SK-N-SH (cell line): Measurements from ENCODE around the gene MEIKIN. TPM values are rescaled to one million over a fixed set of nuclear protein-coding genes. Genes with fewer than 3 reads are reported as not detected.
A peak's percentile ranks its signal among the peaks of the same experiment; 100 is the strongest.

Experiments
- CTCF ChIA-PET: fragments of 300-600, 350-600 bp; formaldehyde crosslinking; extraction: SDS; loops from one replicate; lab custom pipeline; 2021; lab: Yijun Ruan, JAX
- POLR2A ChIA-PET: fragments of 350-600 bp; sonication (Branson Sonifier 250); formaldehyde crosslinking; extraction: SDS; loops from one replicate; lab custom pipeline; 2020; ENCODE audit warnings: antibody characterized with exemption, inconsistent platforms; lab: Yijun Ruan, JAX
- DNase-seq: peaks from one replicate; pipeline ENCODE4 v3.0.0; 2012
- H2AFZ ChIP-seq: fragments of 200-600 bp; sonication (generic); 2 replicates; pipeline ENCODE4 v1.8.1; 2016; ENCODE audit warnings: antibody characterized with exemption, mild to moderate bottlenecking, low read depth
- H3F3A ChIP-seq: fragments of 200-600 bp; sonication (generic); replicated peaks from 2 replicates; pipeline ENCODE3; 2016; ENCODE audit warnings: antibody characterized with exemption, mild to moderate bottlenecking; ENCODE audit not compliant: insufficient read depth
- H3K27ac ChIP-seq, 2 experiments: fragments of 200-500 bp in 1 of 2; fragments of 200-600 bp in 1 of 2; sonication (Bioruptor generic) in 1 of 2; sonication (generic), shearing (Covaris generic) in 1 of 2; 2 replicates each; pipeline versions ENCODE4 v1.5.1 to v1.6.1; 2014 to 2016; ENCODE audit warnings: low read depth in 2 of 2, inconsistent platforms in 1 of 2, low read length in 1 of 2, mild to moderate bottlenecking in 1 of 2, mixed read lengths in 1 of 2
- H3K27me3 ChIP-seq: fragments of 200-600 bp; sonication (generic), shearing (Covaris generic); 2 replicates; pipeline ENCODE4 v1.6.1; 2016; ENCODE audit warnings: mixed run types; ENCODE audit not compliant: insufficient read depth
- H3K36me3 ChIP-seq, 2 experiments: fragments of 200-500 bp in 1 of 2; fragments of 200-600 bp in 1 of 2; sonication (Bioruptor generic) in 1 of 2; sonication (generic) in 1 of 2; replicated peaks in 1 of 2; 2 replicates each; pipeline versions ENCODE3 to v1.5.1; 2014 to 2016; ENCODE audit warnings: low read length in 1 of 2, mild to moderate bottlenecking in 1 of 2; ENCODE audit not compliant: insufficient read depth in 2 of 2, control insufficient read depth in 1 of 2
- H3K4me1 ChIP-seq, 2 experiments: fragments of 200-500 bp in 1 of 2; fragments of 200-600 bp in 1 of 2; sonication (Bioruptor generic) in 1 of 2; sonication (generic), shearing (Covaris generic) in 1 of 2; 2 replicates each; pipeline versions ENCODE4 v1.5.1 to v1.6.1; 2014 to 2016; ENCODE audit warnings: low read depth in 1 of 2, low read length in 1 of 2, mixed run types in 1 of 2; ENCODE audit not compliant: insufficient read depth in 2 of 2, control insufficient read depth in 1 of 2
- H3K4me2 ChIP-seq: fragments of 200-600 bp; sonication (generic), shearing (Covaris generic); 2 replicates; pipeline ENCODE4 v1.6.1; 2017; ENCODE audit warnings: mixed run types
- H3K4me3 ChIP-seq, 2 experiments: fragments of 200-500 bp in 1 of 2; fragments of 200-600 bp in 1 of 2; sonication (Bioruptor generic) in 1 of 2; sonication (generic), shearing (Covaris generic) in 1 of 2; 2 replicates each; pipeline versions ENCODE4 v1.5.1 to v1.8.1; 2014 to 2016; ENCODE audit warnings: low read depth in 2 of 2, inconsistent platforms in 1 of 2, low read length in 1 of 2, mild to moderate bottlenecking in 1 of 2, mixed read lengths in 1 of 2, moderate library complexity in 1 of 2
- H3K79me2 ChIP-seq: fragments of 200-600 bp; sonication (generic); 2 replicates; pipeline ENCODE4 v1.8.1; 2017; ENCODE audit warnings: mild to moderate bottlenecking; ENCODE audit not compliant: insufficient read depth
- H3K9ac ChIP-seq: fragments of 200-600 bp; sonication (generic); 2 replicates; pipeline ENCODE4 v1.6.1; 2017; ENCODE audit warnings: mixed run types
- H3K9me2 ChIP-seq: fragments of 200-600 bp; sonication (generic); 2 replicates; pipeline ENCODE4 v1.6.1; 2017; ENCODE audit warnings: mixed run types
- H3K9me3 ChIP-seq: fragments of 200-600 bp; sonication (generic); 2 replicates; pipeline ENCODE4 v1.6.1; 2017; ENCODE audit warnings: mixed run types, mild to moderate bottlenecking, moderate library complexity
- H4K20me1 ChIP-seq: fragments of 200-600 bp; sonication (generic); 2 replicates; pipeline ENCODE4 v1.6.1; 2017; ENCODE audit warnings: mild to moderate bottlenecking, mixed run types; ENCODE audit not compliant: insufficient read depth
- EZH2phosphoT487 ChIP-seq: fragments of 200-600 bp; sonication (generic); IDR thresholded peaks from 2 replicates; pipeline ENCODE4 v1.6.1; 2017; ENCODE audit warnings: low read depth, mixed run types, mild to moderate bottlenecking, antibody characterized with exemption, moderate library complexity, borderline replicate concordance
- FOSL2 ChIP-seq: IDR thresholded peaks from 2 replicates; pipeline ENCODE4 v1.4.0; 2012; ENCODE audit warnings: low read depth, mild to moderate bottlenecking, moderate library complexity, borderline replicate concordance
- JUND ChIP-seq: IDR thresholded peaks from 2 replicates; pipeline ENCODE4 v1.4.0; 2012
- NFIC ChIP-seq: IDR thresholded peaks from 2 replicates; pipeline ENCODE4 v1.4.0; 2012; ENCODE audit warnings: borderline replicate concordance
- NRF1 ChIP-seq: IDR thresholded peaks from 2 replicates; pipeline ENCODE4 v1.6.1; 2012; ENCODE audit warnings: low read depth, mild to moderate bottlenecking, low read length
- POLR2AphosphoS5 ChIP-seq: IDR thresholded peaks from 2 replicates; pipeline ENCODE4 v1.6.1; 2012; ENCODE audit warnings: low read depth, low read length
- REST ChIP-seq: IDR thresholded peaks from 2 replicates; pipeline ENCODE4 v1.6.1; 2012; ENCODE audit warnings: mild to moderate bottlenecking, low read depth, low read length, moderate library complexity
- WGBS: methylation state at CpG from one replicate; pipeline ENCODE4 v1.1.6; 2017; ENCODE audit warnings: low lambda C conversion rate; 5-methylcytosine and 5-hydroxymethylcytosine counted together
- polyA plus RNA-seq, 3 experiments: library from polyadenylated mRNA; depleted of rRNA; stranded (reverse); fragments of >200 nt; gene quantifications; 2 replicates each; pipeline ENCODE4 v1.2.3, GENCODE V29; 2012

The MEIKIN gene
- polyA plus RNA-seq, 1 of the 3 experiments (the other 2 are of a cell fraction) = not detected

DNA sequence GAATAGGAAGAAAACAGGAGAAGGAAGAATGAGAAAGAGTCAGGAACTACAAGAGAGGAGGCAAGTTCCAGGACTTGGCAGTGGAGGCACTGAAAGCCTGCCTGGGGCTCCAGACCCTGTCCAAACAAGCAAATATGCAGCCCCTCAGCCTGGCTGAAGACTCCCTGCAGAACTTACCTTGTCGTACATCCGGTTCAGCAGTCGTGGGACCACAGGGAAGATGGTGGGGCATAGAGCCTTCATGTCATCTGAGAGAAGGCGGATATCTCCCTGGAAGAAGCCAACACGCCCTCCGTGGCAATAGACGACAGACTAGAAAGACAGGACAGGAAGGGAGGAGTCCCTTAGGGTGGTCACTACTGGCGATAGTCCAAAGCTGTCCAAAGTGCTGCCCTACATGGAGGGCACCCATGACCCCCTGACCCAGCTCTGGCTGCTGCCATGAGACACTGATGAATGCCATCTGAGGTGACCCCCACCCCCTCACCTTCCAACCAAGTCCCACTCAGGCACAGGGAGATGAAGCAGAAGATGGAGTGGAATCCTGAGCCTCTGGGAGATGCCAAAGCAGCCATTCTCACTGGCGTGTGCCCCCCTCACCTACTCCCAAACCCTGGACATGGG is 27.7 kb upstream of the MEIKIN start:
- H3K9ac ChIP-seq = no peak overlapping the region
- H3K9me2 ChIP-seq = no peaks in the 10 kb centered on the region
- no peaks in the 10 kb centered on the region for H4K20me1 ChIP-seq
- no peaks in the 10 kb centered on the region for H3K27me3 ChIP-seq
- H3K4me2 ChIP-seq = no peak overlapping the region
- no peak overlapping the region for H2AFZ ChIP-seq
- H3K4me3 ChIP-seq = no peak overlapping the region
- 55% methylated on average over 9 of the region's 9 CpGs for WGBS
- H3K27ac ChIP-seq = no peak overlapping the region
- H3K4me1 ChIP-seq = no peaks in the 10 kb centered on the region
- CTCF ChIA-PET = interaction anchor here (1.6 kb wide), 1 partner anchor 34 kb away, joined by 4 read pairs; no protein-coding TSS in a partner anchor
- no peaks in the 10 kb centered on the region for H3F3A ChIP-seq
- H3K36me3 ChIP-seq = no peaks in the 10 kb centered on the region
- no peaks in the 10 kb centered on the region for H3K79me2 ChIP-seq
- no peaks in the 10 kb centered on the region for H3K9me3 ChIP-seq
- no peak for DNase-seq
- no peak for TF ChIP-seq POLR2AphosphoS5
- TF ChIP-seq EZH2phosphoT487 = no peak
- no peak for TF ChIP-seq JUND
- POLR2A ChIA-PET = no interaction called here

DNA sequence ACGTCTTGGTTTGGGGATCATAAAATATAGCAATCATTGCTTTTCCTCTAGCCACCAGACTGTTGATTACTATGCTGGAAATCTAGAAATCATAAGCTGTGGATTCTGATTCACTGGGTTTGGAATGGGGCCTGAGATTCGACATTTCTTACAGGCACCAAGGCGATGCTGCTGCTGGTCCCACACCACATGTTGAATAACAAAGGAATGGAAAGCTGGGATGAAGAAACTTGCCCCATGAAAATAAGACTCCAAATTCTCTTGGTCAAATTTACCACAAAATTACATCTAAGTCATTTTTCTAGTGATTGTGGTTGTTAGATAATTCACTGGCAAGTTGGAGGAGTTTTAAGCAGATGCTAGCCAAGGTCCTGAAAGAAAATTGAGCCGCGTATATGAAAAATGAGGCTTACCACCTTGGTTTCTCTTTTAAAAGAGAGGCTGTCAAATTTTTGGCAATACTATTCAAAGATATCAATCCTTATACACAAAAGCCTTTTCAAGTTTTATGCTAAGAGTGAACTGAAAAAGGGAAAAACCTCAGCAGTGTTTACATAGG is 23.0 kb upstream of the MEIKIN start:
- DNase-seq = no peak
- Histone ChIP-seq H3K4me3 (no peak overlapping the region), H4K20me1 (no peaks in the 10 kb centered on the region), H3K9me2 (no peaks in the 10 kb centered on the region), H3K27ac (no peak overlapping the region), H3K4me1 (no peaks in the 10 kb centered on the region), H3K79me2 (no peaks in the 10 kb centered on the region), H3K4me2 (no peak overlapping the region), H3K9me3 (no peaks in the 10 kb centered on the region)
- no peak for TF ChIP-seq NFIC
- TF ChIP-seq NRF1 = no peak
- no peak for TF ChIP-seq FOSL2
- peak; percentile 87 for TF ChIP-seq REST
- TF ChIP-seq, all 33 proteins: peak for 1
- Histone ChIP-seq H3K36me3 (no peaks in the 10 kb centered on the region), H3K27me3 (no peaks in the 10 kb centered on the region), H3F3A (no peaks in the 10 kb centered on the region), H2AFZ (no peak overlapping the region), H3K9ac (no peak overlapping the region)
- ChIA-PET POLR2A (no interaction called here), CTCF (interaction anchor here (1.4 kb wide), 1 partner anchor 40 kb away, joined by 3 read pairs; no protein-coding TSS in a partner anchor)
- 89% methylated on average over 5 of the region's 5 CpGs for WGBS
